Astrocyte (in vitro differentiated cells and primary cell): Measurements from ENCODE around the gene NAA60. TPM values are rescaled to one million over a fixed set of nuclear protein-coding genes. Genes with fewer than 3 reads are reported as not detected.

Experiments
- DNase-seq: peaks from one replicate; pipeline ENCODE4 v3.0.0-alpha.2; 2010; ENCODE audit warnings: low read depth
- FAIRE-seq: peaks from 2 replicates; lab custom pipeline; 2011; peaks lifted over from hg19 to GRCh38; lab: Jason Lieb, UNC
- H2AFZ ChIP-seq: 2 replicates; pipeline ENCODE4 v1.6.0; 2012; ENCODE audit warnings: low read depth, low read length, inconsistent platforms
- H3K27ac ChIP-seq: 2 replicates; pipeline ENCODE4 v1.5.1; 2011; ENCODE audit warnings: low read depth, low read length, inconsistent platforms
- H3K27me3 ChIP-seq: 2 replicates; pipeline ENCODE4 v1.6.0; 2011; ENCODE audit warnings: low read length, inconsistent platforms; ENCODE audit not compliant: insufficient read depth
- H3K36me3 ChIP-seq: 2 replicates; pipeline ENCODE4 v1.5.1; 2011; ENCODE audit warnings: low read length, inconsistent platforms; ENCODE audit not compliant: insufficient read depth
- H3K4me1 ChIP-seq: 2 replicates; pipeline ENCODE4 v1.5.1; 2011; ENCODE audit warnings: low read length, inconsistent platforms; ENCODE audit not compliant: insufficient read depth
- H3K4me2 ChIP-seq: 2 replicates; pipeline ENCODE4 v1.6.0; 2012; ENCODE audit warnings: low read length, inconsistent platforms
- H3K4me3 ChIP-seq: 2 replicates; pipeline ENCODE4 v1.5.1; 2011; ENCODE audit warnings: low read depth, mild to moderate bottlenecking, low read length, inconsistent platforms; ENCODE audit not compliant: insufficient read depth
- H3K79me2 ChIP-seq: 2 replicates; pipeline ENCODE4 v1.6.0; 2012; ENCODE audit warnings: mild to moderate bottlenecking, low read length, inconsistent platforms; ENCODE audit not compliant: insufficient read depth
- H3K9ac ChIP-seq: 2 replicates; pipeline ENCODE4 v1.6.0; 2012; ENCODE audit warnings: mild to moderate bottlenecking, low read length, inconsistent platforms
- H3K9me3 ChIP-seq: 2 replicates; pipeline ENCODE4 v1.5.1; 2012; ENCODE audit warnings: low read depth, mild to moderate bottlenecking, low read length, inconsistent platforms; ENCODE audit not compliant: insufficient read depth
- H4K20me1 ChIP-seq: 2 replicates; pipeline ENCODE4 v1.6.0; 2012; ENCODE audit warnings: low read length, inconsistent platforms; ENCODE audit not compliant: insufficient read depth
- H3K27ac Mint-ChIP-seq: one replicate; pipeline ENCODE4 v1.8.0; 2021; ENCODE audit warnings: mild to moderate bottlenecking, mixed read lengths; ENCODE audit not compliant: unreplicated experiment
- H3K27me3 Mint-ChIP-seq: one replicate; pipeline ENCODE4 v1.8.0; 2021; ENCODE audit warnings: low read depth, mixed read lengths; ENCODE audit not compliant: unreplicated experiment
- H3K36me3 Mint-ChIP-seq: one replicate; pipeline ENCODE4 v1.8.0; 2021; ENCODE audit warnings: low read depth, mixed read lengths; ENCODE audit not compliant: unreplicated experiment
- H3K4me1 Mint-ChIP-seq: one replicate; pipeline ENCODE4 v1.8.0; 2021; ENCODE audit warnings: low read depth, mixed read lengths; ENCODE audit not compliant: unreplicated experiment
- H3K4me3 Mint-ChIP-seq: one replicate; pipeline ENCODE4 v1.8.0; 2021; ENCODE audit warnings: mild to moderate bottlenecking, moderate library complexity, mixed read lengths; ENCODE audit not compliant: unreplicated experiment
- H3K9me3 Mint-ChIP-seq: one replicate; pipeline ENCODE4 v1.8.0; 2021; ENCODE audit warnings: mild to moderate bottlenecking, mixed read lengths; ENCODE audit not compliant: unreplicated experiment
- EZH2 ChIP-seq: IDR thresholded peaks from 2 replicates; pipeline ENCODE4 v1.6.1; 2012; ENCODE audit warnings: mild to moderate bottlenecking, low read length, inconsistent platforms; ENCODE audit not compliant: insufficient read depth
- total RNA-seq: library from RNA; stranded (reverse); gene quantifications from 2 replicates; pipeline ENCODE4 v1.2.1, GENCODE V29; 2021
- TF ChIP-seq, protein P1 (sequence below): IDR thresholded peaks from 2 replicates; pipeline ENCODE4 v1.5.1; 2011; ENCODE audit warnings: low read depth, mild to moderate bottlenecking, inconsistent platforms, low read length, moderate library complexity; ENCODE audit not compliant: insufficient read depth

Gene NAA60
- total RNA-seq, 1 donor from 2014 or later: 64.9 TPM

GRCh38 chr16:3518292-3518985 lies 75.0 kb downstream of the NAA60 start:
- Mint-ChIP-seq H3K36me3 (peaks cover 25% of the 10 kb centered on the region), H3K4me1 (peaks cover 5% of the 10 kb centered on the region), H3K27me3 (no peaks in the 10 kb centered on the region), H3K9me3 (no peaks in the 10 kb centered on the region), H3K4me3 (no peak overlapping the region), H3K27ac (no peak overlapping the region)
- Histone ChIP-seq H3K27me3 (no peaks in the 10 kb centered on the region), H3K9ac (no peak overlapping the region), H3K4me3 (no peak overlapping the region), H3K36me3 (peaks cover 23% of the 10 kb centered on the region), H3K9me3 (no peaks in the 10 kb centered on the region), H4K20me1 (peaks cover 12% of the 10 kb centered on the region), H3K27ac (no peak overlapping the region), H3K4me1 (peaks cover 6% of the 10 kb centered on the region), H3K4me2 (no peak overlapping the region), H3K79me2 (no peaks in the 10 kb centered on the region), H2AFZ (no peak overlapping the region)
- TF ChIP-seq, protein P1, sequence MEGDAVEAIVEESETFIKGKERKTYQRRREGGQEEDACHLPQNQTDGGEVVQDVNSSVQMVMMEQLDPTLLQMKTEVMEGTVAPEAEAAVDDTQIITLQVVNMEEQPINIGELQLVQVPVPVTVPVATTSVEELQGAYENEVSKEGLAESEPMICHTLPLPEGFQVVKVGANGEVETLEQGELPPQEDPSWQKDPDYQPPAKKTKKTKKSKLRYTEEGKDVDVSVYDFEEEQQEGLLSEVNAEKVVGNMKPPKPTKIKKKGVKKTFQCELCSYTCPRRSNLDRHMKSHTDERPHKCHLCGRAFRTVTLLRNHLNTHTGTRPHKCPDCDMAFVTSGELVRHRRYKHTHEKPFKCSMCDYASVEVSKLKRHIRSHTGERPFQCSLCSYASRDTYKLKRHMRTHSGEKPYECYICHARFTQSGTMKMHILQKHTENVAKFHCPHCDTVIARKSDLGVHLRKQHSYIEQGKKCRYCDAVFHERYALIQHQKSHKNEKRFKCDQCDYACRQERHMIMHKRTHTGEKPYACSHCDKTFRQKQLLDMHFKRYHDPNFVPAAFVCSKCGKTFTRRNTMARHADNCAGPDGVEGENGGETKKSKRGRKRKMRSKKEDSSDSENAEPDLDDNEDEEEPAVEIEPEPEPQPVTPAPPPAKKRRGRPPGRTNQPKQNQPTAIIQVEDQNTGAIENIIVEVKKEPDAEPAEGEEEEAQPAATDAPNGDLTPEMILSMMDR: no peak
- TF ChIP-seq EZH2: no peak
- DNase-seq (no peak), FAIRE-seq (no peak)

- H3K4me1 Mint-ChIP-seq: peaks cover 5% of the 10 kb centered on the region
- H3K27me3 Mint-ChIP-seq: no peaks in the 10 kb centered on the region
- Histone ChIP-seq H3K79me2 (no peaks in the 10 kb centered on the region), H3K9me3 (no peaks in the 10 kb centered on the region), H3K27ac (no peak overlapping the region), H3K9ac (no peak overlapping the region), H4K20me1 (peaks cover 10% of the 10 kb centered on the region), H2AFZ (no peak overlapping the region), H3K4me1 (peaks cover 6% of the 10 kb centered on the region), H3K27me3 (no peaks in the 10 kb centered on the region), H3K4me2 (no peak overlapping the region), H3K4me3 (no peak overlapping the region), H3K36me3 (peaks cover 19% of the 10 kb centered on the region)
- no peak overlapping the region for H3K27ac Mint-ChIP-seq
- H3K4me3 Mint-ChIP-seq: no peak overlapping the region
- FAIRE-seq (no peak), DNase-seq (no peak)
- no peaks in the 10 kb centered on the region for H3K9me3 Mint-ChIP-seq
- TF ChIP-seq, protein P1: no peak
- TF ChIP-seq EZH2: no peak
- H3K36me3 Mint-ChIP-seq: peaks cover 23% of the 10 kb centered on the region
Measured at GRCh38 chr16:3518986-3519348, 75.5 kb downstream of the NAA60 start.

GRCh38 chr16:3519581-3519980 lies 76.1 kb downstream of the NAA60 start:
- H3K4me2 ChIP-seq: no peak overlapping the region
- Mint-ChIP-seq H3K27ac (no peak overlapping the region), H3K4me3 (peak overlapping the region; percentile 10), H3K36me3 (peaks cover 17% of the 10 kb centered on the region), H3K27me3 (no peaks in the 10 kb centered on the region), H3K9me3 (no peaks in the 10 kb centered on the region), H3K4me1 (peaks cover 5% of the 10 kb centered on the region)
- peaks cover 18% of the 10 kb centered on the region for H3K36me3 ChIP-seq
- no peak overlapping the region for H2AFZ ChIP-seq
- H3K4me1 ChIP-seq: peaks cover 3% of the 10 kb centered on the region
- H3K27ac ChIP-seq: no peak overlapping the region
- no peak overlapping the region for H3K9ac ChIP-seq
- peaks cover 4% of the 10 kb centered on the region for H4K20me1 ChIP-seq
- no peak overlapping the region for H3K4me3 ChIP-seq
- no peaks in the 10 kb centered on the region for H3K9me3 ChIP-seq
- H3K79me2 ChIP-seq: no peaks in the 10 kb centered on the region
- DNase-seq: no peak
- H3K27me3 ChIP-seq: no peaks in the 10 kb centered on the region
- FAIRE-seq: no peak
- TF ChIP-seq, protein P1: no peak
- TF ChIP-seq EZH2: no peak
